Spleen (tissue), 7 donors: Measurements from ENCODE around the gene CPNE2.

Source experiments
- CTCF ChIP-seq, 11 experiments: fragments of 200-600 bp in 7 of 11; fragments of 450-650 bp in 4 of 11; sonication (generic) in 4 of 11; IDR thresholded peaks in 8 of 11; conservative IDR thresholded peaks in 3 of 11; 1 replicate in 7 of 11; 2 replicates in 4 of 11; pipeline versions ENCODE4 v1.4.0 to v1.8.0; 2016 to 2021; ENCODE audit warnings: antibody characterized with exemption in 11 of 11, inconsistent platforms in 4 of 11, mild to moderate bottlenecking in 1 of 11
- POLR2A ChIP-seq, 3 donors: fragments of 450-650 bp; IDR thresholded peaks; one replicate each; pipeline ENCODE4 v1.5.1; 2017; ENCODE audit warnings: antibody characterized with exemption in 3 of 3, mild to moderate bottlenecking in 1 of 3
- POLR2AphosphoS5 ChIP-seq, 3 donors: sonication (generic); formaldehyde crosslinking; IDR thresholded peaks; one replicate each; pipeline ENCODE4 v1.5.1; 2017; ENCODE audit warnings: antibody characterized with exemption in 3 of 3
- donor health status: DM: no; HTN: no; CAD: no; lungs with moderate emphysema.
- donor health status: DM: no; HTN: no; CAD: no.
- donor health status: DM: no; HTN: no; CAD: no.

DNA sequence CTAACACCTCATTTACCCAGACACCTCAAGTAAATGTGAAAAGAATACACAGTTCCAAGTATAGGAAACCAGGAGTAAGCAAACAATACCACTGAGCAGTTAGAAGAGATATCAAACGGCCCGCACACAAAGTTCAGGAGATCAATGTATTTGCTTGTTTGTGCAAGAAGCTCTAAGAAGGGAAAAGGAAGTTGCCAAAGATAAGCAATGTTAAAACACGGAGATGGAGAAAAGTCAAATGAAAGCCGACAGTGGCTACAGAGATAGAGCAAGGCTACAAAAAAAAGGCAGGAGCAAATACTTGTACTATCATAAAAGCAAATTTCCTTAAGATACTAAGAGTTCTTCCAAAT is 63.9 kb downstream of the CPNE2 start:
- TF ChIP-seq CTCF (IDR thresholded peaks at IDR 0.05 in 8 of 11, conservative IDR thresholded peaks at IDR 0.05 in 3 of 11) (no peak), POLR2A (IDR thresholded peaks at IDR 0.05) (no peak), POLR2AphosphoS5 (IDR thresholded peaks at IDR 0.05) (no peak)
